Suprapubic skin (tissue), 4 donors: ENCODE measurements around the gene NPHP4.
"Not testable (repeated sequence)": the region's sequence is repeated elsewhere in the genome, so short reads cannot be mapped to it uniquely, and the experiment has no call there.

Experiments
- POLR2A ChIP-seq, 2 donors: fragments of 450-650 bp; IDR thresholded peaks; one replicate each; pipeline ENCODE4 v1.6.1; 2017; ENCODE audit warnings: antibody characterized with exemption in 2 of 2, mild to moderate bottlenecking in 2 of 2, moderate library complexity in 2 of 2
- POLR2AphosphoS5 ChIP-seq, 3 donors: sonication (generic); formaldehyde crosslinking; IDR thresholded peaks; one replicate each; pipeline ENCODE4 v1.6.1; 2017; ENCODE audit warnings: antibody characterized with exemption in 3 of 3
- TF ChIP-seq, protein P1 (sequence below), 2 donors: fragments of 200-600 bp in 1 of 2; fragments of 450-650 bp in 1 of 2; sonication (generic) in 1 of 2; IDR thresholded peaks; one replicate each; pipeline ENCODE4 v1.5.1; 2016 to 2019; ENCODE audit warnings: antibody characterized with exemption in 2 of 2, mild to moderate bottlenecking in 1 of 2, moderate library complexity in 1 of 2

DNA sequence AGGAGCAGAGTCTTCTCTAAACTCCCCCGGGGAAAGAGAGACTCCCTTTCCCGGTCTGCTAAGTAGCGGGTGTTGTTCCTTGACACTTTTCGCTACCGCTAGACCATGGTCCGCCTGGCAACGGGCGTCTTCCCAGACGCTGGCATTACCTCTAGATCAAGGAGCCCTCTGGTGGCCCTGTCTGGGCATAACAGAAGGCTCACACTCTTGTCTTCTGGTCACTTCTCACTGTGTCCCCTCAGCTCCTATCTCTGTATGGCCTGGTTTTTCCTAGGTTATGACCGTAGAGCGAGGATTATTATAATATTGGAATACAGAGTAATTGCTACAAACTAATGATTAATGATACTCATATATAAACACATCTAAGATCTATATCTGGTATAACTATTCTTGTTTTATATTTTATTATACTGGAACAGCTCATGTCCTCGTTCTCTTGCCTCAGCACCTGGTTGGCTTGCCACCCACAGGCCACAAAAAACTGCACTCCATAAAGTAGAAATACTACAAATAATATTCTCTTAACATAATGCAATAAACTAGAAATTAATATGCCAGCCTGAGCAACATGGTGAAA is 98.4 kb downstream of the NPHP4 start:
- TF ChIP-seq, protein P1, sequence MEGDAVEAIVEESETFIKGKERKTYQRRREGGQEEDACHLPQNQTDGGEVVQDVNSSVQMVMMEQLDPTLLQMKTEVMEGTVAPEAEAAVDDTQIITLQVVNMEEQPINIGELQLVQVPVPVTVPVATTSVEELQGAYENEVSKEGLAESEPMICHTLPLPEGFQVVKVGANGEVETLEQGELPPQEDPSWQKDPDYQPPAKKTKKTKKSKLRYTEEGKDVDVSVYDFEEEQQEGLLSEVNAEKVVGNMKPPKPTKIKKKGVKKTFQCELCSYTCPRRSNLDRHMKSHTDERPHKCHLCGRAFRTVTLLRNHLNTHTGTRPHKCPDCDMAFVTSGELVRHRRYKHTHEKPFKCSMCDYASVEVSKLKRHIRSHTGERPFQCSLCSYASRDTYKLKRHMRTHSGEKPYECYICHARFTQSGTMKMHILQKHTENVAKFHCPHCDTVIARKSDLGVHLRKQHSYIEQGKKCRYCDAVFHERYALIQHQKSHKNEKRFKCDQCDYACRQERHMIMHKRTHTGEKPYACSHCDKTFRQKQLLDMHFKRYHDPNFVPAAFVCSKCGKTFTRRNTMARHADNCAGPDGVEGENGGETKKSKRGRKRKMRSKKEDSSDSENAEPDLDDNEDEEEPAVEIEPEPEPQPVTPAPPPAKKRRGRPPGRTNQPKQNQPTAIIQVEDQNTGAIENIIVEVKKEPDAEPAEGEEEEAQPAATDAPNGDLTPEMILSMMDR (IDR thresholded peaks at IDR 0.05) = peak in 1 of 2 donors; percentile 9
- not testable (repeated sequence) for TF ChIP-seq POLR2A, POLR2AphosphoS5 (IDR thresholded peaks at IDR 0.05)
